IMR-90 (cell line): ENCODE data around the gene AGAP1. TPM values are rescaled to one million over a fixed set of nuclear protein-coding genes. Genes with fewer than 3 reads are reported as not detected.

ENCODE experiments used
- ATAC-seq: fragments of 200-7000 bp; cut with Tn5 transposase; 2 replicates; pipeline ENCODE4 v1.9.1; 2020; ENCODE audit warnings: low read depth, mild to moderate bottlenecking, moderate library complexity
- BruUV-seq: library from RNA; stranded (reverse); fragments of 400-500 nt; replicated peaks from 2 replicates; lab custom pipeline; 2021; lab: Mats Ljungman, UMichigan
- CTCF ChIA-PET: fragments of 300-600 bp; formaldehyde crosslinking; extraction: SDS; loops from one replicate; lab custom pipeline; 2021; ENCODE audit warnings: antibody characterized with exemption; lab: Yijun Ruan, JAX
- POLR2A ChIA-PET: fragments of 300-600 bp; sonication (Branson Sonifier 250); formaldehyde crosslinking; loops from one replicate; lab custom pipeline; 2022; ENCODE audit warnings: antibody characterized with exemption; ENCODE audit not compliant: unreplicated experiment; lab: Charles Lee
- DNase-seq: peaks from one replicate; pipeline ENCODE4 v3.0.0; 2013
- H2AFZ ChIP-seq: replicated peaks from 2 replicates; pipeline ENCODE3; 2013; ENCODE audit warnings: low read length, mild to moderate bottlenecking; ENCODE audit not compliant: poor library complexity
- H2AK5ac ChIP-seq: 2 replicates; pipeline ENCODE4 v1.6.1; 2013; ENCODE audit warnings: low read depth, low read length, inconsistent platforms
- H2AK9ac ChIP-seq: replicated peaks from 2 replicates; pipeline ENCODE3; 2013; ENCODE audit warnings: mild to moderate bottlenecking, low read depth, low read length, moderate library complexity; ENCODE audit not compliant: poor library complexity
- H2BK120ac ChIP-seq: 2 replicates; pipeline ENCODE4 v1.6.1; 2013; ENCODE audit warnings: low read depth, low read length, inconsistent platforms
- H2BK15ac ChIP-seq: 3 replicates; pipeline ENCODE4 v1.6.1; 2013; ENCODE audit warnings: low read depth, low read length, inconsistent platforms
- H2BK20ac ChIP-seq: 2 replicates; pipeline ENCODE4 v1.6.1; 2013; ENCODE audit warnings: low read depth, mild to moderate bottlenecking, inconsistent platforms, low read length, moderate library complexity
- H2BK5ac ChIP-seq: 2 replicates; pipeline ENCODE4 v1.6.1; 2013; ENCODE audit warnings: mild to moderate bottlenecking, low read depth, low read length, inconsistent platforms; ENCODE audit not compliant: poor library complexity, severe bottlenecking
- H3K14ac ChIP-seq: replicated peaks from 2 replicates; pipeline ENCODE4 v1.6.1; 2013; ENCODE audit warnings: low read depth, low read length, inconsistent platforms
- H3K18ac ChIP-seq: 2 replicates; pipeline ENCODE4 v1.6.1; 2013; ENCODE audit warnings: low read depth, low read length, control low read depth
- H3K23ac ChIP-seq: 2 replicates; pipeline ENCODE4 v1.6.1; 2013; ENCODE audit warnings: low read depth, low read length, inconsistent platforms
- H3K27ac ChIP-seq: 2 replicates; pipeline ENCODE4 v1.5.1; 2013; ENCODE audit warnings: mild to moderate bottlenecking, control low read depth, low read length; ENCODE audit not compliant: insufficient read depth
- H3K27me3 ChIP-seq: 2 replicates; pipeline ENCODE4 v1.6.1; 2013; ENCODE audit warnings: low read length; ENCODE audit not compliant: control insufficient read depth, insufficient read depth
- H3K36me3 ChIP-seq: 2 replicates; pipeline ENCODE4 v1.6.1; 2013; ENCODE audit warnings: low read length, mixed read lengths; ENCODE audit not compliant: control insufficient read depth, insufficient read depth
- H3K4ac ChIP-seq: 2 replicates; pipeline ENCODE4 v1.6.1; 2013; ENCODE audit warnings: low read depth, low read length, inconsistent platforms
- H3K4me1 ChIP-seq: 2 replicates; pipeline ENCODE4 v1.6.1; 2013; ENCODE audit warnings: low read length, mixed read lengths; ENCODE audit not compliant: control insufficient read depth, insufficient read depth
- H3K4me2 ChIP-seq: 2 replicates; pipeline ENCODE4 v1.6.1; 2013; ENCODE audit warnings: low read depth, mild to moderate bottlenecking, control low read depth, low read length, moderate library complexity
- H3K4me3 ChIP-seq: 2 replicates; pipeline ENCODE4 v1.5.1; 2013; ENCODE audit warnings: low read depth, mild to moderate bottlenecking, control low read depth, low read length, moderate library complexity; ENCODE audit not compliant: insufficient read depth
- H3K56ac ChIP-seq: 2 replicates; pipeline ENCODE4 v1.6.1; 2013; ENCODE audit warnings: low read length, inconsistent platforms; ENCODE audit not compliant: insufficient read depth; ENCODE audit errors: extremely low read depth
- H3K79me1 ChIP-seq, 2 experiments: 2 replicates each; pipeline ENCODE4 v1.6.1; 2013; ENCODE audit warnings: low read length in 2 of 2, inconsistent platforms in 1 of 2, low read depth in 1 of 2
- H3K9ac ChIP-seq: 2 replicates; pipeline ENCODE4 v1.6.1; 2013; ENCODE audit warnings: low read depth, low read length, control low read depth
- H3K9me1 ChIP-seq: 2 replicates; pipeline ENCODE4 v1.6.1; 2013; ENCODE audit warnings: low read length, inconsistent platforms; ENCODE audit not compliant: insufficient read depth
- H3K9me3 ChIP-seq: 2 replicates; pipeline ENCODE4 v1.6.1; 2013; ENCODE audit warnings: low read length; ENCODE audit not compliant: control insufficient read depth, insufficient read depth
- H4K20me1 ChIP-seq: 2 replicates; pipeline ENCODE4 v1.6.1; 2013; ENCODE audit warnings: low read length, inconsistent platforms; ENCODE audit not compliant: insufficient read depth
- H4K5ac ChIP-seq: 2 replicates; pipeline ENCODE4 v1.6.1; 2013; ENCODE audit warnings: mild to moderate bottlenecking, low read depth, low read length, control low read depth
- H4K8ac ChIP-seq, 2 experiments: 2 replicates each; pipeline ENCODE4 v1.6.1; 2013; ENCODE audit warnings: low read depth in 2 of 2, low read length in 2 of 2, control low read depth in 1 of 2, inconsistent platforms in 1 of 2
- H4K91ac ChIP-seq: 2 replicates; pipeline ENCODE4 v1.6.1; 2013; ENCODE audit warnings: low read depth, low read length, inconsistent platforms; ENCODE audit not compliant: insufficient read depth
- MAFK ChIP-seq: IDR thresholded peaks from 2 replicates; pipeline ENCODE4 v1.6.1; 2012; ENCODE audit warnings: low read depth, low read length, improper control_type of control experiment
- RCOR1 ChIP-seq: IDR thresholded peaks from 2 replicates; pipeline ENCODE4 v1.6.1; 2012; ENCODE audit warnings: mild to moderate bottlenecking, low read length, improper control_type of control experiment; ENCODE audit not compliant: insufficient replicate concordance
- SMC3 ChIP-seq: fragments of 150-350 bp; IDR thresholded peaks from 2 replicates; pipeline ENCODE4 v1.6.1; 2016; ENCODE audit warnings: low read depth, mild to moderate bottlenecking, antibody characterized with exemption, low read length, moderate library complexity
- WGBS, 2 experiments: methylation state at CpG; one replicate each; pipeline versions ENCODE4 v1.1.5 to v1.1.7; 2013; ENCODE audit warnings: missing lambda C conversion rate in 2 of 2; ENCODE audit not compliant: insufficient read length in 1 of 2; ENCODE audit errors: extremely low coverage in 2 of 2; 5-methylcytosine and 5-hydroxymethylcytosine counted together
- dilution Hi-C: fragments of 300-500 bp; cut with HindIII; formaldehyde crosslinking; loops from one replicate; pipeline ENCODE4 v1.14.3; 2018; ENCODE audit warnings: low sequenced_read_pairs; ENCODE audit not compliant: unreplicated experiment
- in situ Hi-C: fragments of 300-500 bp; cut with MboI; formaldehyde crosslinking; loops from 3 replicates; pipeline ENCODE4 v1.14.3; 2019; ENCODE audit warnings: low sequenced_read_pairs, inconsistent platforms, mixed read lengths
- intact Hi-C: fragments of 100-400 bp; cut with micrococcal nuclease; formaldehyde crosslinking; loops from 2 replicates; pipeline ENCODE4 v1.10.0; 2022
- polyA plus RNA-seq, 3 experiments: library from polyadenylated mRNA; depleted of rRNA; stranded (reverse); fragments of >200 nt; gene quantifications; 2 replicates each; pipeline ENCODE4 v1.2.3, GENCODE V29; 2012; ENCODE audit warnings: low replicate concordance in 1 of 3
- total RNA-seq: library from RNA; depleted of rRNA; stranded (reverse); fragments of >200 nt; gene quantifications from 2 replicates; pipeline ENCODE4 v1.2.3, GENCODE V29; 2012
- TF ChIP-seq, protein P1 (sequence below): conservative IDR thresholded peaks from 2 replicates; pipeline ENCODE4 v1.5.1; 2012; ENCODE audit warnings: mild to moderate bottlenecking, low read depth, low read length, improper control_type of control experiment

The AGAP1 gene
- total and polyA plus RNA-seq, 2 of the 4 experiments (the other 2 are of a cell fraction) = 15.1 to 16.4 TPM

DNA sequence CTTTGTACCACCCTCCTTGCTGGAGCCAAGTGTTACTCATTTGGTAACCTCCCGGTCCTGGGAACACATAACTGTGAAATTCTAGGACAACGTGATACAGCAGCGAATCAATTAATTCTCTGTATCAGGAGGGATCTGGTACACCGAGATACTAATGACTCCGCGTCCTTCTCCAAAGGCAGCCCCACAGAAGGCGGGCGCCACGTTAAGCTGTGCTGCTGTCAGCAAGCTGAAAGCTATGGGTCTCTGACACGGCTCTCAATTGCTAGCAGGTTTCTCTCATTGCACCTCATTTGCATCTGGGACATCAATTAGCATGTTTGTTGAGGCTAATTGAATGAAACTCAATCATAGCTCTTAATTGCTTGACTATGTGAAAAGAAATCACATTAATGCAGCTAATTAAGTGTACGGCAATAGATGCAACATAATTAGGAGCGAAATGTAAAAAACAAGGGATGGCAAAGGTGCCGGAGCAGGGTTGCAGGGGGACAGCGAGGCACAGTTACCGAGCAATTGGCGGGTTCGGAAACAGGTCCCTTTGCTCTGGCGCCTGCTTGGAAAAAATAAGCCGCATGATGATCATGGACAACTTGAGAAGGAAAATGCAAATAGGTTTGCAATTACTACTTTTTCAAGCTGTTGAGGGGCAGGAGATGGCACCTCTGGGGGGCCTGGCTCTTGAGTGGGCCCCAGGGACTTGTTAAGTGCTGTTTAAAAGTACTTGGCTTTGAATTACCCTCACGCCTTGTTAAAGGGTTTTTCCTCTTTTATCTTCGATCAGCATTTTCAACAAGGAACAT is 410.1 kb downstream of the AGAP1 start:
- Histone ChIP-seq H3K4ac (no peak overlapping the region), H3K36me3 (peaks cover 3% of the 10 kb centered on the region; the same call in 1 of the 2 replicates)

More for the DNA sequence above, 410.1 kb downstream of the AGAP1 start:
- Histone ChIP-seq H3K18ac (no peak overlapping the region), H3K27me3 (no peaks in the 10 kb centered on the region), H3K23ac (no peak overlapping the region), H2BK120ac (no peak overlapping the region), H4K91ac (no peak overlapping the region), H2AK5ac (no peak overlapping the region), H3K9me3 (no peaks in the 10 kb centered on the region), H3K9me1 (peaks cover 3% of the 10 kb centered on the region; the same call in 1 of the 2 replicates), H3K14ac (no peak overlapping the region), H2AFZ (no peak overlapping the region), H3K79me1 (no peaks in the 10 kb centered on the region), H3K4me2 (no peak overlapping the region), H2BK20ac (no peak overlapping the region), H3K27ac (no peak overlapping the region), H4K5ac (no peak overlapping the region), H2BK15ac (no peak overlapping the region), H3K9ac (no peak overlapping the region), H3K4me3 (no peak overlapping the region), H3K56ac (no peak overlapping the region), H2BK5ac (no peak overlapping the region), H4K8ac (no peak overlapping the region), H2AK9ac (no peak overlapping the region), H3K4me1 (no peaks in the 10 kb centered on the region), H4K20me1 (no peaks in the 10 kb centered on the region)
- in situ Hi-C loops (no loop called here), intact Hi-C loops (loop anchor here (1.0 kb wide), 1 partner anchor 18 kb away; no protein-coding TSS in a partner anchor), dilution Hi-C loops (no loop called here)
- DNase-seq (no peak), ATAC-seq (no peak)
- 86% methylated on average over 7 of the region's 21 CpGs; no CpG with 5 or more reads in 1 of the 2 experiments for WGBS, 2 experiments
- BruUV-seq = no TSS peak
- TF ChIP-seq SMC3 (no peak), MAFK (no peak), RCOR1 (no peak)
- TF ChIP-seq, protein P1, sequence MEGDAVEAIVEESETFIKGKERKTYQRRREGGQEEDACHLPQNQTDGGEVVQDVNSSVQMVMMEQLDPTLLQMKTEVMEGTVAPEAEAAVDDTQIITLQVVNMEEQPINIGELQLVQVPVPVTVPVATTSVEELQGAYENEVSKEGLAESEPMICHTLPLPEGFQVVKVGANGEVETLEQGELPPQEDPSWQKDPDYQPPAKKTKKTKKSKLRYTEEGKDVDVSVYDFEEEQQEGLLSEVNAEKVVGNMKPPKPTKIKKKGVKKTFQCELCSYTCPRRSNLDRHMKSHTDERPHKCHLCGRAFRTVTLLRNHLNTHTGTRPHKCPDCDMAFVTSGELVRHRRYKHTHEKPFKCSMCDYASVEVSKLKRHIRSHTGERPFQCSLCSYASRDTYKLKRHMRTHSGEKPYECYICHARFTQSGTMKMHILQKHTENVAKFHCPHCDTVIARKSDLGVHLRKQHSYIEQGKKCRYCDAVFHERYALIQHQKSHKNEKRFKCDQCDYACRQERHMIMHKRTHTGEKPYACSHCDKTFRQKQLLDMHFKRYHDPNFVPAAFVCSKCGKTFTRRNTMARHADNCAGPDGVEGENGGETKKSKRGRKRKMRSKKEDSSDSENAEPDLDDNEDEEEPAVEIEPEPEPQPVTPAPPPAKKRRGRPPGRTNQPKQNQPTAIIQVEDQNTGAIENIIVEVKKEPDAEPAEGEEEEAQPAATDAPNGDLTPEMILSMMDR = no peak
- POLR2A ChIA-PET = no interaction called here
- CTCF ChIA-PET = interaction anchor here (0.6 kb wide), 1 partner anchor 26 kb away, joined by 4 read pairs; no protein-coding TSS in a partner anchor
